Right lobe of liver (tissue), 6 donors: ENCODE data around the gene AGRN. TPM values are rescaled to one million over a fixed set of nuclear protein-coding genes. Genes with fewer than 3 reads are reported as not detected.
"Not testable (repeated sequence)": the region's sequence is repeated elsewhere in the genome, so short reads cannot be mapped to it uniquely, and the experiment has no call there.

Source experiments
- ATAC-seq, 4 donors: fragments of 200-7000 bp; cut with Tn5 transposase; one replicate each; pipeline ENCODE4 v1.9.1; 2020; ENCODE audit warnings: mild to moderate bottlenecking in 4 of 4, moderate library complexity in 4 of 4
- DNase-seq, 3 donors: peaks; one replicate each; pipeline ENCODE4 v3.0.0-alpha.2; 2020
- H3K27ac ChIP-seq, 3 donors: fragments of 200-600 bp; one replicate each; pipeline ENCODE4 v1.8.0; 2022
- H3K27me3 ChIP-seq, 2 donors: fragments of 200-600 bp; one replicate each; pipeline ENCODE4 v1.8.0; 2022
- H3K36me3 ChIP-seq, 4 donors: fragments of 200-600 bp; sonication (generic) in 1 of 4; one replicate each; pipeline versions ENCODE4 v1.5.1 to v1.8.0; 2017 to 2022; ENCODE audit warnings: control low read depth in 1 of 4
- H3K4me1 ChIP-seq, 4 donors: fragments of 200-600 bp; sonication (generic) in 1 of 4; one replicate each; pipeline versions ENCODE4 v1.5.1 to v1.8.0; 2017 to 2022; ENCODE audit warnings: control low read depth in 1 of 4
- H3K4me3 ChIP-seq, 3 donors: fragments of 200-600 bp; one replicate each; pipeline ENCODE4 v1.8.0; 2022
- H3K9me3 ChIP-seq, 4 donors: fragments of 200-600 bp; sonication (generic) in 1 of 4; one replicate each; pipeline versions ENCODE4 v1.5.1 to v1.8.0; 2017 to 2022; ENCODE audit warnings: control low read depth in 1 of 4
- POLR2A ChIP-seq: fragments of 450-650 bp; IDR thresholded peaks from one replicate; pipeline ENCODE4 v1.6.1; 2017; ENCODE audit warnings: antibody characterized with exemption, mild to moderate bottlenecking
- WGBS: methylation state at CpG from one replicate; pipeline ENCODE4 v1.1.6; 2018; ENCODE audit warnings: low coverage, low lambda C conversion rate; ENCODE audit not compliant: insufficient coverage; ENCODE audit errors: missing lambda C conversion rate; 5-methylcytosine and 5-hydroxymethylcytosine counted together
- intact Hi-C, 2 donors: fragments of 100-400 bp; cut with DNase I; formaldehyde crosslinking; loops; one replicate each; pipeline versions ENCODE4 v1.11.2 to v1.14.1; 2022
- total RNA-seq, 6 experiments: library from RNA; depleted of rRNA in 2 of 6; stranded (reverse); fragments of >200 nt in 2 of 6; fragmentation: NEBNext Ultra II Directional in 3 of 6; extraction: Animal tissue kit (Norgen Biotek cat#: 25700) in 3 of 6; gene quantifications; one replicate each; pipeline versions ENCODE4 v1.1.0 to v1.2.4, GENCODE V29; 2016 to 2023
- TF ChIP-seq, protein P1 (sequence below), 4 donors: fragments of 200-600 bp in 3 of 4; fragments of 450-650 bp in 1 of 4; IDR thresholded peaks; one replicate each; pipeline versions ENCODE4 v1.5.1 to v1.8.0; 2016 to 2022; ENCODE audit warnings: antibody characterized with exemption in 4 of 4, mild to moderate bottlenecking in 2 of 4
- donor health status: DM: no; HTN: yes; CAD: no.
- donor health status: DM: no; HTN: no; CAD: no.
- donor health status: DM: no; HTN: no; CAD: no.
- donor health status: DM: no; HTN: yes; CAD: no.
- donor health status: DM: no; HTN: yes; CAD: no.

Gene AGRN
- total RNA-seq, 6 experiments from 2014 or later: 14.2 to 44.5 (median 35.2) TPM

DNA sequence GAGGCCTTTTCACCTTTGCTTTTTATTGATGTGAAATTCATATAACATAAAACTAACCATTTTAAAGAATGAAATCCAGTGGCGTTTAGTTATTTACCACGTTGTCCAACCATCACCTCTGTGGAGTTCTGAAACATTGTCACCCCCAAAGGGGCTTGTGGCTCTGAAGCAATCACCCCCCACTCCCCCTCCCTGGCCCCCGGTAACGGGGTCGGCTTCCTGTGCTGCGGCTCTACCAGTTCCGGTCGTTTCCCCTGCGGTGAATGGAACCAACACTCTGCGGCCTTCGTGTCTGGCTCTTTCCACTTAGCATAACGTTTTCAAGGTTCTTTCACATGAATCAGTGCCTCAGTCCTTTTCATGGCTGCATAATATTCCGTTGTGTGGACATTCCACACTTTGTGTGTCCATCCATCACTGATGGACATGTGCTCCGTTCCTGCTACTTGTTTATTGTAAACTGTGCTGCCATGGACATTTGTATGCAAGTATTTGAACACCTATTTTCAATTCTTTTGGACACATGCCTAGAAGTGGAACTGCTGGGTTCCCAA lies 8.4 kb upstream of the AGRN start:
- Histone ChIP-seq H3K9me3 (no peaks in the 10 kb centered on the region), H3K36me3 (no peaks in the 10 kb centered on the region), H3K4me1 (peaks cover 0 to 22% (median 8%) of the 10 kb centered on the region in 4 donors), H3K27me3 (no peaks in the 10 kb centered on the region), H3K27ac (no peak overlapping the region), H3K4me3 (no peak overlapping the region)
- 46% methylated on average over 7 of the region's 14 CpGs for WGBS
- intact Hi-C loops: no loop called here
- ATAC-seq (no peak), DNase-seq (no peak)
- TF ChIP-seq, protein P1, sequence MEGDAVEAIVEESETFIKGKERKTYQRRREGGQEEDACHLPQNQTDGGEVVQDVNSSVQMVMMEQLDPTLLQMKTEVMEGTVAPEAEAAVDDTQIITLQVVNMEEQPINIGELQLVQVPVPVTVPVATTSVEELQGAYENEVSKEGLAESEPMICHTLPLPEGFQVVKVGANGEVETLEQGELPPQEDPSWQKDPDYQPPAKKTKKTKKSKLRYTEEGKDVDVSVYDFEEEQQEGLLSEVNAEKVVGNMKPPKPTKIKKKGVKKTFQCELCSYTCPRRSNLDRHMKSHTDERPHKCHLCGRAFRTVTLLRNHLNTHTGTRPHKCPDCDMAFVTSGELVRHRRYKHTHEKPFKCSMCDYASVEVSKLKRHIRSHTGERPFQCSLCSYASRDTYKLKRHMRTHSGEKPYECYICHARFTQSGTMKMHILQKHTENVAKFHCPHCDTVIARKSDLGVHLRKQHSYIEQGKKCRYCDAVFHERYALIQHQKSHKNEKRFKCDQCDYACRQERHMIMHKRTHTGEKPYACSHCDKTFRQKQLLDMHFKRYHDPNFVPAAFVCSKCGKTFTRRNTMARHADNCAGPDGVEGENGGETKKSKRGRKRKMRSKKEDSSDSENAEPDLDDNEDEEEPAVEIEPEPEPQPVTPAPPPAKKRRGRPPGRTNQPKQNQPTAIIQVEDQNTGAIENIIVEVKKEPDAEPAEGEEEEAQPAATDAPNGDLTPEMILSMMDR (IDR thresholded peaks at IDR 0.05): no peak
- no peak for TF ChIP-seq POLR2A

- H3K27me3 ChIP-seq, intact Hi-C loops, H3K36me3 ChIP-seq, H3K9me3 ChIP-seq: not testable (repeated sequence)
- peak in 1 of 4 donors; percentile 4 for ATAC-seq
- peak; percentile 22 to 43 (median 31) for DNase-seq
- peak overlapping the region; percentile 85 to 93 (median 91) for H3K27ac ChIP-seq
- 50% methylated on average over 13 of the region's 13 CpGs for WGBS
- H3K4me3 ChIP-seq: peak overlapping the region; percentile 54 to 79 (median 65)
- H3K4me1 ChIP-seq: peaks cover 0 to 16% (median 5%) of the 10 kb centered on the region in 4 donors
Measured at GRCh38 chr1:1012736-1013104, 7.2 kb upstream of the AGRN start.

DNA sequence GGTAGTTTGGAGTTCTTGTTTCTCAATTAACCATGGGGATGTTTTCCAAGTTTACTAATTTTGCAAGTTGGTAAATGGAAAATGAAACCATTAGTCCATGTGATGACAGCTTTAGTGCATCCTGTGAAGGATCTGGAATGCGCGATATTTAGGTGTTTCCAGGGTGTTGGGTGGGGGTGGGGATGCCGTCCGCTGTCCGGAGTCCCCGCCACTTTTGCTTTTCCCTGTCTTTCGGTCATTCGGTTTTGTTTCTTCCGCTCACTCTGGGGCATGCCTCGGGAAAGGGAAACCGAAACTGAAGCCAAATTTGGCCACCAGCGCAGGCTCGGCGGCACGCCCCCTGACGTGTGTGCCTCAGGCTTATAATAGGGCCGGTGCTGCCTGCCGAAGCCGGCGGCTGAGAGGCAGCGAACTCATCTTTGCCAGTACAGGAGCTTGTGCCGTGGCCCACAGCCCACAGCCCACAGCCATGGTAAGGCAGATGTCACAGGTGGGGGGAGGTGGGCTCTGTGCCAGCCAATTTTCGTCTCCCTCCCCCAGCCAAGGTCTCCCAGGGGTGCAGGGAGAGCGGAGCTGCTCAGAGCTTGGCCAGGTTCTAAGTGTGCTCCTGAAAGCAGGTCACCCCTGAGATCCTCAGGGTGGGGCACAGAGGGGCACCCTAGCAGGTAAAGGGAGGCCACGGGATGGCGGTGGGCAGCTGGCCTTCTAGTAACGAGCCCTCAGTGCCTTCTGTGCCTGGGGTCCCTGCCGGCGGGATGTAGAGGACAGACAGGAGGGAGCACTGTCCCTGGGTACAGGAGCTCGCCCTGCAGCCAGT lies 6.6 kb upstream of the AGRN start, which contains the start of gene ISG15:
Gene ISG15 (plus strand): TSS at position 393 of the 817 bp plus-strand sequence. CDS start 77 bp downstream, at position 470.
- 2% methylated on average over 17 of the region's 30 CpGs for WGBS
- Histone ChIP-seq H3K27ac (peak within 1 kb of the TSS; percentile 85 to 93 (median 91)), H3K4me1 (peaks cover 0 to 16% (median 5%) of the 10 kb centered on the region in 4 donors), H3K9me3 (no peaks in the 10 kb centered on the region), H3K4me3 (peak within 1 kb of the TSS; percentile 54 to 79 (median 65)), H3K36me3 (no peaks in the 10 kb centered on the region), H3K27me3 (no peaks in the 10 kb centered on the region)
- TF ChIP-seq POLR2A: peak; percentile 90
- TF ChIP-seq, protein P1 (IDR thresholded peaks at IDR 0.05): peak in 1 of 4 donors; percentile 8
- DNase-seq (peak; percentile 93 to 95 (median 94)), ATAC-seq (peak; percentile 94 to 98 (median 96))
- intact Hi-C loops: no loop called here

GRCh38 chr1:1013922-1014648 lies 5.8 kb upstream of the AGRN start:
- 47% methylated on average over 3 of the region's 41 CpGs for WGBS
- H3K9me3 ChIP-seq: no peaks in the 10 kb centered on the region
- peaks cover 0 to 19% (median 5%) of the 10 kb centered on the region in 4 donors for H3K4me1 ChIP-seq
- peak overlapping the region; percentile 85 to 93 (median 91) for H3K27ac ChIP-seq
- DNase-seq (peak in 1 of 3 donors; percentile 30), ATAC-seq (peak in 2 of 4 donors; percentile 1 to 3)
- peak overlapping the region; percentile 54 to 79 (median 65) for H3K4me3 ChIP-seq
- TF ChIP-seq, protein P1 (IDR thresholded peaks at IDR 0.05): no peak
- TF ChIP-seq POLR2A: no peak
- intact Hi-C loops: no loop called here
- no peaks in the 10 kb centered on the region for H3K36me3 ChIP-seq
- no peaks in the 10 kb centered on the region for H3K27me3 ChIP-seq
